HepG2 (cell line): Measurements from ENCODE around the gene BCL2. TPM values are rescaled to one million over a fixed set of nuclear protein-coding genes. Genes with fewer than 3 reads are reported as not detected.

Experiments used
- ATAC-seq: fragments of 200-7000 bp; cut with Tn5 transposase; 3 replicates; pipeline ENCODE4 v1.9.1; 2020; ENCODE audit warnings: mild to moderate bottlenecking, moderate library complexity
- BruUV-seq: library from RNA; stranded (reverse); fragments of 400-500 nt; replicated peaks from 2 replicates; lab custom pipeline; 2021; lab: Mats Ljungman, UMichigan
- CTCF ChIA-PET: fragments of 300-600 bp; formaldehyde crosslinking; extraction: SDS; loops from one replicate; lab custom pipeline; 2021; ENCODE audit warnings: low total read pairs, inconsistent platforms, low intra/inter-chr PET ratio; lab: Yijun Ruan, JAX
- POLR2A ChIA-PET: fragments of 350-600 bp; sonication (Branson Sonifier 250); formaldehyde crosslinking; loops from one replicate; lab custom pipeline; 2020; ENCODE audit warnings: antibody characterized with exemption, inconsistent platforms; lab: Yijun Ruan, JAX
- DNase-seq: peaks from one replicate; pipeline ENCODE4 v3.0.0-alpha.2; 2015; ENCODE audit warnings: low spot score
- FAIRE-seq: peaks from 3 replicates; lab custom pipeline; 2011; peaks lifted over from hg19 to GRCh38; lab: Jason Lieb, UNC
- H2AFZ ChIP-seq: one replicate; pipeline ENCODE4 v1.6.1; 2011; ENCODE audit warnings: low read length, inconsistent platforms
- H3K27ac ChIP-seq: fragments of 300-600 bp; 3 replicates; pipeline ENCODE4 v1.8.0; 2011; ENCODE audit warnings: mixed run types, mild to moderate bottlenecking, mixed read lengths, low read length, inconsistent platforms; ENCODE audit not compliant: insufficient read depth; ENCODE audit errors: extremely low read length
- H3K27me3 ChIP-seq, 2 experiments: fragments of 200-600 bp in 1 of 2; 2 replicates in 1 of 2; 3 replicates in 1 of 2; pipeline versions ENCODE4 v1.6.0 to v1.8.0; 2011; ENCODE audit warnings: low read length in 2 of 2, mild to moderate bottlenecking in 2 of 2, moderate library complexity in 2 of 2, inconsistent platforms in 1 of 2; ENCODE audit not compliant: insufficient read depth in 2 of 2, control insufficient read depth in 1 of 2
- H3K36me3 ChIP-seq, 2 experiments: fragments of 200-600 bp in 1 of 2; replicated peaks in 1 of 2; 2 replicates in 1 of 2; 3 replicates in 1 of 2; pipeline versions ENCODE4 v1.5.1 to v1.8.0; 2011; ENCODE audit warnings: low read length in 2 of 2, inconsistent platforms in 1 of 2; ENCODE audit not compliant: insufficient read depth in 2 of 2, control insufficient read depth in 1 of 2
- H3K4me1 ChIP-seq: 2 replicates; pipeline ENCODE4 v1.5.1; 2012; ENCODE audit warnings: low read length, inconsistent platforms; ENCODE audit not compliant: insufficient read depth
- H3K4me2 ChIP-seq: 2 replicates; pipeline ENCODE4 v1.6.0; 2011; ENCODE audit warnings: low read depth, low read length, inconsistent platforms
- H3K4me3 ChIP-seq, 3 experiments: fragments of 200-600 bp in 1 of 3; sonication (generic), shearing (Covaris generic) in 1 of 3; replicated peaks in 1 of 3; 2 replicates each; pipeline ENCODE4 v1.5.1; 2011 to 2016; ENCODE audit warnings: low read length in 3 of 3, inconsistent platforms in 2 of 3, low read depth in 2 of 3, mild to moderate bottlenecking in 2 of 3, control low read depth in 1 of 3, mixed read lengths in 1 of 3; ENCODE audit not compliant: insufficient read depth in 1 of 3
- H3K79me2 ChIP-seq: one replicate; pipeline ENCODE4 v1.6.1; 2011; ENCODE audit warnings: low read length, inconsistent platforms; ENCODE audit not compliant: insufficient read depth
- H3K9ac ChIP-seq: 2 replicates; pipeline ENCODE4 v1.6.0; 2011; ENCODE audit warnings: mild to moderate bottlenecking, low read depth, low read length, inconsistent platforms; ENCODE audit not compliant: insufficient read depth
- H3K9me3 ChIP-seq: 2 replicates; pipeline ENCODE4 v1.5.1; 2012; ENCODE audit warnings: mild to moderate bottlenecking, low read length
- H4K20me1 ChIP-seq: 2 replicates; pipeline ENCODE4 v1.6.0; 2011; ENCODE audit warnings: inconsistent platforms, mild to moderate bottlenecking, low read length, moderate library complexity; ENCODE audit not compliant: insufficient read depth
- ETS1 ChIP-seq: sonication (generic); formaldehyde crosslinking; IDR thresholded peaks from 2 replicates; pipeline ENCODE4 v1.4.0; 2020; ENCODE audit warnings: missing genetic modification reagents
- MTA3 ChIP-seq: sonication (generic); formaldehyde crosslinking; IDR thresholded peaks from 2 replicates; pipeline ENCODE4 v1.4.0; 2020; ENCODE audit warnings: missing genetic modification reagents
- RAD21 ChIP-seq: fragments of 450-650 bp; formaldehyde crosslinking; IDR thresholded peaks from 2 replicates; pipeline ENCODE4 v1.5.0; 2020; ENCODE audit warnings: mild to moderate bottlenecking
- SMC3 ChIP-seq: IDR thresholded peaks from 2 replicates; pipeline ENCODE4 v1.6.1; 2011; ENCODE audit warnings: low read length, improper control_type of control experiment
- STAG1 ChIP-seq: sonication (generic); formaldehyde crosslinking; IDR thresholded peaks from 2 replicates; pipeline ENCODE4 v1.4.0; 2020; ENCODE audit warnings: missing genetic modification reagents
- ZBED4 ChIP-seq: sonication (generic); formaldehyde crosslinking; IDR thresholded peaks from 2 replicates; pipeline ENCODE4 v1.4.0; 2020; ENCODE audit warnings: missing genetic modification reagents, borderline replicate concordance
- WGBS: methylation state at CpG from one replicate; pipeline ENCODE4 v1.1.6; 2017; ENCODE audit warnings: low lambda C conversion rate; 5-methylcytosine and 5-hydroxymethylcytosine counted together
- in situ Hi-C: cut with HindIII; loops from 2 replicates; pipeline ENCODE4 v1.10.0; 2017; ENCODE audit warnings: low pct_unique_long_range_greater_than_20kb; ENCODE audit not compliant: extremely low pct_ligation_motif_present
- intact Hi-C: fragments of 100-400 bp; cut with micrococcal nuclease; formaldehyde crosslinking; loops from one replicate; pipeline ENCODE4 v1.10.0; 2022; ENCODE audit not compliant: unreplicated experiment
- polyA plus RNA-seq, 8 experiments: library from polyadenylated mRNA; depleted of rRNA in 3 of 8; stranded (reverse) in 7 of 8; unstranded in 1 of 8; fragments of >200 nt; fragmentation: Illumina TruSeq in 4 of 8; extraction: Trizol in 4 of 8; gene quantifications; 2 replicates each; pipeline versions ENCODE4 v1.2.1 to v1.2.3, GENCODE V29; 2011 to 2016; ENCODE audit warnings: low read depth in 4 of 8, missing spikeins in 1 of 8, mixed read lengths in 1 of 8; ENCODE audit not compliant: insufficient read depth in 1 of 8
- total RNA-seq, 5 experiments: library from RNA; depleted of rRNA; stranded (reverse); fragments of >200 nt; fragmentation: Illumina TruSeq; extraction: Trizol; gene quantifications; 2 replicates each; pipeline ENCODE4 v1.2.3, GENCODE V29; 2016; ENCODE audit warnings: low read depth in 1 of 5
- TF ChIP-seq, protein P1 (sequence below): sonication (generic); formaldehyde crosslinking; IDR thresholded peaks from 2 replicates; pipeline ENCODE4 v1.5.0; 2020; ENCODE audit warnings: missing genetic modification reagents
- TF ChIP-seq, protein P2 (sequence below): sonication (generic); formaldehyde crosslinking; IDR thresholded peaks from 2 replicates; pipeline ENCODE4 v1.5.0; 2020; ENCODE audit warnings: mild to moderate bottlenecking, missing genetic modification reagents, moderate library complexity

BCL2 gene
- total and polyA plus RNA-seq, 2 of the 13 experiments (the other 11 are each of a cell fraction or from before 2014, with no cell fraction given) = 0.07 to 0.53 TPM

DNA sequence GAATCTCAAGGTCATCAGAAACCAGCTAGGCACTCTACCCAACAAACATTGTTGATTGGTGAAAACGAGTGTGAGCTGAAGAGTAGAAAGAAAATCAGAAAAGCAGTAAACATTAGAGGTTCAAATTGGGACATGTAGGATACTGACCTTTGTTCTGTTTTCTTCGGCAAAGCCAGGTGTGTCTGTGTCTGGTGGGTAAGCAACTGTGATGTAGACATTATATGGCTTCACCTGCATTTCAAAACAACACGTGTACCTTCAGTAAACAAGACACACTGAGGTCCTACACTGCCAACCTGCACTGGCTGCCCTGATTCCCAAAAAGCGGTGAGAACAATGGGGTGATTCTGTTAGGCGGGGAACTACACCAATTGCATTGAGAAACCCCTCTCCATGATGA, 24.7 kb upstream of the BCL2 start (continued):
- TF ChIP-seq, protein P1, sequence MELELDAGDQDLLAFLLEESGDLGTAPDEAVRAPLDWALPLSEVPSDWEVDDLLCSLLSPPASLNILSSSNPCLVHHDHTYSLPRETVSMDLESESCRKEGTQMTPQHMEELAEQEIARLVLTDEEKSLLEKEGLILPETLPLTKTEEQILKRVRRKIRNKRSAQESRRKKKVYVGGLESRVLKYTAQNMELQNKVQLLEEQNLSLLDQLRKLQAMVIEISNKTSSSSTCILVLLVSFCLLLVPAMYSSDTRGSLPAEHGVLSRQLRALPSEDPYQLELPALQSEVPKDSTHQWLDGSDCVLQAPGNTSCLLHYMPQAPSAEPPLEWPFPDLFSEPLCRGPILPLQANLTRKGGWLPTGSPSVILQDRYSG = no peak
- TF ChIP-seq ZBED4 (CRISPR knock-in tag) = no peak
- TF ChIP-seq MTA3 = no peak

GRCh38 chr18:63342206-63342605, 22.6 kb upstream of the BCL2 start:
- WGBS = 61% methylated on average over 5 of the region's 5 CpGs
- CTCF ChIA-PET = interaction anchor here (0.8 kb wide), 1 partner anchor 97 kb away, joined by 3 read pairs; no protein-coding TSS in a partner anchor
- no peak for FAIRE-seq

More at GRCh38 chr18:63342206-63342605, 22.6 kb upstream of the BCL2 start:
- H3K9ac ChIP-seq = no peak overlapping the region
- no peaks in the 10 kb centered on the region for H3K27me3 ChIP-seq
- no peaks in the 10 kb centered on the region for H3K79me2 ChIP-seq
- H3K27ac ChIP-seq = no peak overlapping the region
- H3K36me3 ChIP-seq = peaks cover 28 to 87% of the 10 kb centered on the region in 2 experiments
- peaks cover 19% of the 10 kb centered on the region for H3K4me1 ChIP-seq
- H3K9me3 ChIP-seq = no peaks in the 10 kb centered on the region
- H2AFZ ChIP-seq = no peak overlapping the region
- POLR2A ChIA-PET = no interaction called here
- no peak overlapping the region for H3K4me2 ChIP-seq
- BruUV-seq = no TSS peak
- TF ChIP-seq SMC3 (peak; percentile 39; the same call in 1 of the 2 replicates), RAD21 (0 out of 2 replicates have a peak, but pooled peaks have one; percentile 24), ETS1 (CRISPR knock-in tag) (no peak), STAG1 (CRISPR knock-in tag) (peak; percentile 55)
- TF ChIP-seq, protein P2, sequence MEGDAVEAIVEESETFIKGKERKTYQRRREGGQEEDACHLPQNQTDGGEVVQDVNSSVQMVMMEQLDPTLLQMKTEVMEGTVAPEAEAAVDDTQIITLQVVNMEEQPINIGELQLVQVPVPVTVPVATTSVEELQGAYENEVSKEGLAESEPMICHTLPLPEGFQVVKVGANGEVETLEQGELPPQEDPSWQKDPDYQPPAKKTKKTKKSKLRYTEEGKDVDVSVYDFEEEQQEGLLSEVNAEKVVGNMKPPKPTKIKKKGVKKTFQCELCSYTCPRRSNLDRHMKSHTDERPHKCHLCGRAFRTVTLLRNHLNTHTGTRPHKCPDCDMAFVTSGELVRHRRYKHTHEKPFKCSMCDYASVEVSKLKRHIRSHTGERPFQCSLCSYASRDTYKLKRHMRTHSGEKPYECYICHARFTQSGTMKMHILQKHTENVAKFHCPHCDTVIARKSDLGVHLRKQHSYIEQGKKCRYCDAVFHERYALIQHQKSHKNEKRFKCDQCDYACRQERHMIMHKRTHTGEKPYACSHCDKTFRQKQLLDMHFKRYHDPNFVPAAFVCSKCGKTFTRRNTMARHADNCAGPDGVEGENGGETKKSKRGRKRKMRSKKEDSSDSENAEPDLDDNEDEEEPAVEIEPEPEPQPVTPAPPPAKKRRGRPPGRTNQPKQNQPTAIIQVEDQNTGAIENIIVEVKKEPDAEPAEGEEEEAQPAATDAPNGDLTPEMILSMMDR (CRISPR knock-in tag) = peak; percentile 55
- DNase-seq (no peak), ATAC-seq (peak; percentile 86)
- intact Hi-C loops = loop anchor here (1.0 kb wide), 1 partner anchor 97 kb away; no protein-coding TSS in a partner anchor
- no peaks in the 10 kb centered on the region for H4K20me1 ChIP-seq
- in situ Hi-C loops = loop anchor here (10.0 kb wide), 1 partner anchor 93 kb away; no protein-coding TSS in a partner anchor
- no peak overlapping the region for H3K4me3 ChIP-seq
